ENCODE measurements around the gene IRF2BP2.

The IRF2BP2 gene

DNA sequence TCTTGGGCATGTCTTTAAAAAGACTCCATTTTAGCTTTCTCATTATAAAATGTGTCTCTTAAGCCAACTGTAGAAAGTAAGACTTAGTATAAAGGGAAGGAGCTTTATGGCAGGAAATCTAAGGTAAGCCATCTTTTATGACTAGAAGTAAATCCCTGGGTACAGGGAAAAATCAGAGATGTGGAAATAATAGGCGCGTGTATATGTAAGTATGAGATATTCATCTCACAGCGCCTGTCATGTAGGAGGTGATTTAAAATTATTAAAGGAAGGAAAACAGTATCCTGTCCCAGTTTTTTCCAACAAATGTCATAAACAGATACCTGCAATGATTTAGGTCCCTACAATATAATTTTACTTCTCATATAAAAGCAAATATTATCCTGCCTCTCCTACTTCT lies 35.0 kb upstream of the IRF2BP2 start:
- no peaks in the 10 kb centered on the region for H3K9me3 ChIP-seq (replicated peaks; ENCODE audit: insufficient read depth, low read length)
- H3K4me1 ChIP-seq (ENCODE audit: low read length), result peaks cover 10% of the 10 kb centered on the region
- H3K27ac ChIP-seq (ENCODE audit: low read length), result no peak overlapping the region
- no peaks in the 10 kb centered on the region for H3K27me3 ChIP-seq (replicated peaks; ENCODE audit: insufficient read depth, low read length)
- no peak overlapping the region for H3K4me3 ChIP-seq (ENCODE audit: low read length)
- TF ChIP-seq EZH2phosphoT487 (IDR thresholded peaks at IDR 0.05; ENCODE audit: low read length) (no peak), EZH2 (optimal IDR thresholded peaks at IDR 0.05; ENCODE audit: low read depth, low read length) (no peak), CTCF (IDR thresholded peaks at IDR 0.05; ENCODE audit: low read length) (no peak)
- H3K9ac ChIP-seq (ENCODE audit: low read length), result no peak overlapping the region
- no peaks in the 10 kb centered on the region for H3F3A ChIP-seq (ENCODE audit: insufficient read depth, low read length)
- H3K9me2 ChIP-seq (replicated peaks; ENCODE audit: insufficient read depth, low read length), result no peaks in the 10 kb centered on the region
- H3K4me2 ChIP-seq (ENCODE audit: low read depth, low read length), result no peak overlapping the region
- H3K36me3 ChIP-seq (replicated peaks; ENCODE audit: insufficient read depth, low read length), result no peaks in the 10 kb centered on the region
- no peaks in the 10 kb centered on the region for H4K20me1 ChIP-seq (ENCODE audit: insufficient read depth, low read length)
- H3K79me2 ChIP-seq (ENCODE audit: low read length), result no peaks in the 10 kb centered on the region
- no peak for DNase-seq
- H2AFZ ChIP-seq (ENCODE audit: low read length), result no peak overlapping the region

- TF ChIP-seq CTCF (IDR thresholded peaks at IDR 0.05; ENCODE audit: low read length) (no peak), EZH2phosphoT487 (IDR thresholded peaks at IDR 0.05; ENCODE audit: low read length) (no peak), EZH2 (optimal IDR thresholded peaks at IDR 0.05; ENCODE audit: low read depth, low read length) (no peak)
- Histone ChIP-seq H3K4me2 (ENCODE audit: low read depth, low read length) (no peak overlapping the region), H3K79me2 (ENCODE audit: low read length) (no peaks in the 10 kb centered on the region), H3F3A (ENCODE audit: insufficient read depth, low read length) (no peaks in the 10 kb centered on the region), H2AFZ (ENCODE audit: low read length) (no peak overlapping the region), H4K20me1 (ENCODE audit: insufficient read depth, low read length) (no peaks in the 10 kb centered on the region), H3K36me3 (replicated peaks; ENCODE audit: insufficient read depth, low read length) (no peaks in the 10 kb centered on the region), H3K9ac (ENCODE audit: low read length) (no peak overlapping the region), H3K4me3 (ENCODE audit: low read length) (no peak overlapping the region), H3K27ac (ENCODE audit: low read length) (no peak overlapping the region), H3K27me3 (replicated peaks; ENCODE audit: insufficient read depth, low read length) (no peaks in the 10 kb centered on the region), H3K4me1 (ENCODE audit: low read length) (peaks cover 10% of the 10 kb centered on the region), H3K9me3 (replicated peaks; ENCODE audit: insufficient read depth, low read length) (no peaks in the 10 kb centered on the region), H3K9me2 (replicated peaks; ENCODE audit: insufficient read depth, low read length) (no peaks in the 10 kb centered on the region)
- DNase-seq, result no peak
These were observed 33.8 kb upstream of the IRF2BP2 start for GRCh38 chr1:234643850-234644134.

- no peaks in the 10 kb centered on the region for H3K9me2 ChIP-seq (replicated peaks; ENCODE audit: insufficient read depth, low read length)
- H3K27me3 ChIP-seq (replicated peaks; ENCODE audit: insufficient read depth, low read length), result no peaks in the 10 kb centered on the region
- no peaks in the 10 kb centered on the region for H3K9me3 ChIP-seq (replicated peaks; ENCODE audit: insufficient read depth, low read length)
- H3K36me3 ChIP-seq (replicated peaks; ENCODE audit: insufficient read depth, low read length), result no peaks in the 10 kb centered on the region
- no peak overlapping the region for H2AFZ ChIP-seq (ENCODE audit: low read length)
- TF ChIP-seq EZH2phosphoT487 (IDR thresholded peaks at IDR 0.05; ENCODE audit: low read length), result no peak
- H3K79me2 ChIP-seq (ENCODE audit: low read length), result no peaks in the 10 kb centered on the region
- no peak overlapping the region for H3K27ac ChIP-seq (ENCODE audit: low read length)
- H3F3A ChIP-seq (ENCODE audit: insufficient read depth, low read length), result no peaks in the 10 kb centered on the region
- no peak overlapping the region for H3K4me2 ChIP-seq (ENCODE audit: low read depth, low read length)
- no peak overlapping the region for H3K9ac ChIP-seq (ENCODE audit: low read length)
- no peaks in the 10 kb centered on the region for H4K20me1 ChIP-seq (ENCODE audit: insufficient read depth, low read length)
- no peak overlapping the region for H3K4me3 ChIP-seq (ENCODE audit: low read length)
- peaks cover 10% of the 10 kb centered on the region for H3K4me1 ChIP-seq (ENCODE audit: low read length)
- DNase-seq, result no peak
These were observed 33.3 kb upstream of the IRF2BP2 start for GRCh38 chr1:234643111-234643849.

GRCh38 chr1:234642428-234642827 lies 32.5 kb upstream of the IRF2BP2 start:
- no peak overlapping the region for H3K4me3 ChIP-seq (ENCODE audit: low read length)
- H3K27me3 ChIP-seq (replicated peaks; ENCODE audit: insufficient read depth, low read length), result no peaks in the 10 kb centered on the region
- no peak overlapping the region for H3K9ac ChIP-seq (ENCODE audit: low read length)
- H3K79me2 ChIP-seq (ENCODE audit: low read length), result no peaks in the 10 kb centered on the region
- TF ChIP-seq EZH2 (optimal IDR thresholded peaks at IDR 0.05; ENCODE audit: low read depth, low read length), result no peak
- no peak for TF ChIP-seq EZH2phosphoT487 (IDR thresholded peaks at IDR 0.05; ENCODE audit: low read length)
- TF ChIP-seq CTCF (IDR thresholded peaks at IDR 0.05; ENCODE audit: low read length), result no peak
- no peaks in the 10 kb centered on the region for H3K9me2 ChIP-seq (replicated peaks; ENCODE audit: insufficient read depth, low read length)
- DNase-seq, result no peak
- peaks cover 5% of the 10 kb centered on the region for H3K4me1 ChIP-seq (ENCODE audit: low read length)
- no peaks in the 10 kb centered on the region for H4K20me1 ChIP-seq (ENCODE audit: insufficient read depth, low read length)
- H3K4me2 ChIP-seq (ENCODE audit: low read depth, low read length), result no peak overlapping the region
- H3K36me3 ChIP-seq (replicated peaks; ENCODE audit: insufficient read depth, low read length), result no peaks in the 10 kb centered on the region
- no peak overlapping the region for H2AFZ ChIP-seq (ENCODE audit: low read length)
- H3K27ac ChIP-seq (ENCODE audit: low read length), result no peak overlapping the region
- H3F3A ChIP-seq (ENCODE audit: insufficient read depth, low read length), result no peaks in the 10 kb centered on the region
- H3K9me3 ChIP-seq (replicated peaks; ENCODE audit: insufficient read depth, low read length), result no peaks in the 10 kb centered on the region
